Kidney (tissue), 14 donors: ENCODE measurements around the gene MTF2. TPM values are rescaled to one million over a fixed set of nuclear protein-coding genes. Genes with fewer than 3 reads are reported as not detected.

Experiments used
- DNase-seq, 5 donors: peaks; one replicate each; pipeline ENCODE4 v3.0.0-alpha.2; 2013 to 2020
- FAIRE-seq: peaks from 2 replicates; lab custom pipeline; 2012; peaks lifted over from hg19 to GRCh38; lab: Jason Lieb, UNC
- H3K27ac ChIP-seq, 2 donors: one replicate each; pipeline ENCODE4 v1.7.0; 2013; ENCODE audit warnings: low read depth in 2 of 2, low read length in 2 of 2, inconsistent platforms in 1 of 2
- H3K27me3 ChIP-seq: one replicate; pipeline ENCODE4 v1.7.1; 2013; ENCODE audit warnings: low read length, inconsistent platforms; ENCODE audit not compliant: control insufficient read depth, insufficient read depth
- H3K36me3 ChIP-seq, 3 donors: one replicate each; pipeline versions ENCODE4 v1.7.0 to v1.7.1; 2013; ENCODE audit warnings: low read length in 3 of 3, control low read depth in 1 of 3, inconsistent platforms in 1 of 3; ENCODE audit not compliant: insufficient read depth in 3 of 3, control insufficient read depth in 2 of 3
- H3K4me1 ChIP-seq, 3 donors: one replicate each; pipeline versions ENCODE4 v1.7.0 to v1.7.1; 2013; ENCODE audit warnings: low read length in 3 of 3, inconsistent platforms in 1 of 3, low read depth in 1 of 3; ENCODE audit not compliant: control insufficient read depth in 2 of 3, insufficient read depth in 2 of 3
- H3K4me3 ChIP-seq, 3 donors: one replicate each; pipeline versions ENCODE4 v1.7.0 to v1.8.1; 2013; ENCODE audit warnings: low read length in 3 of 3, control low read depth in 1 of 3, inconsistent platforms in 1 of 3
- H3K9ac ChIP-seq, 3 donors: one replicate each; pipeline versions ENCODE4 v1.7.0 to v1.7.1; 2013; ENCODE audit warnings: low read length in 3 of 3, control low read depth in 1 of 3, inconsistent platforms in 1 of 3
- H3K9me3 ChIP-seq, 3 donors: one replicate each; pipeline versions ENCODE4 v1.7.0 to v1.7.1; 2013; ENCODE audit warnings: low read length in 3 of 3, control low read depth in 1 of 3, inconsistent platforms in 1 of 3; ENCODE audit not compliant: control insufficient read depth in 2 of 3, insufficient read depth in 1 of 3
- CTCF ChIP-seq: IDR thresholded peaks from 3 replicates; pipeline ENCODE4 v1.5.1; 2012; ENCODE audit warnings: mild to moderate bottlenecking, moderate library complexity, borderline replicate concordance; ENCODE audit not compliant: insufficient read depth; ENCODE audit errors: extremely low read depth
- intact Hi-C: fragments of 100-400 bp; cut with DNase I; formaldehyde crosslinking; loops from one replicate; pipeline ENCODE4 v1.11.1; 2022
- polyA plus RNA-seq: library from polyadenylated mRNA; stranded (reverse); fragments of 350-450 nt; fragmentation: Illumina TruSeq; extraction: RNeasy Lipid Tissue Mini Kit (QIAGEN cat#74804); gene quantifications from one replicate; pipeline ENCODE4 v1.2.3, GENCODE V29; 2014; ENCODE audit warnings: low read depth, low replicate concordance; ENCODE audit not compliant: insufficient read depth
- total RNA-seq: library from RNA; stranded (reverse); fragmentation: NEBNext Ultra II Directional; extraction: Animal tissue kit (Norgen Biotek cat#: 25700); gene quantifications from one replicate; pipeline ENCODE4 v1.2.1, GENCODE V29; 2021
- donor health status: control.
- donor health status: control.
- donor health status: control.
- donor health status: control.
- donor health status: control.
- donor health status: DM: yes; HTN: yes; CAD: no.
- donor health status: Normal renal cell carcinoma (clear cell type).

MTF2 gene
- total and polyA plus RNA-seq, 2 donors from 2014 or later: 8.8 to 30.5 TPM

- peaks cover 3 to 4% (median 3%) of the 10 kb centered on the region in 3 donors for H3K36me3 ChIP-seq
- FAIRE-seq: no peak
Observed at GRCh38 chr1:93129507-93130099, 50.5 kb downstream of the MTF2 start.

GRCh38 chr1:93132638-93133037 is 53.6 kb downstream of the MTF2 start:
- Histone ChIP-seq H3K4me1 (no peaks in the 10 kb centered on the region), H3K4me3 (no peak overlapping the region), H3K9me3 (no peaks in the 10 kb centered on the region), H3K27ac (no peak overlapping the region), H3K27me3 (no peaks in the 10 kb centered on the region), H3K36me3 (peaks cover 8 to 19% (median 15%) of the 10 kb centered on the region in 3 donors), H3K9ac (no peak overlapping the region)
- no peak for TF ChIP-seq CTCF
- intact Hi-C loops: no loop called here
- DNase-seq (no peak), FAIRE-seq (no peak)

More at GRCh38 chr1:93129507-93130099, 50.5 kb downstream of the MTF2 start:
- Histone ChIP-seq H3K9ac (no peak overlapping the region), H3K4me1 (no peaks in the 10 kb centered on the region), H3K27ac (no peak overlapping the region), H3K9me3 (no peaks in the 10 kb centered on the region), H3K27me3 (no peaks in the 10 kb centered on the region), H3K4me3 (no peak overlapping the region)
- intact Hi-C loops: no loop called here
- DNase-seq: no peak
- TF ChIP-seq CTCF: no peak

GRCh38 chr1:93136445-93136844 is 57.4 kb downstream of the MTF2 start:
- TF ChIP-seq CTCF: no peak
- intact Hi-C loops: no loop called here
- peaks cover 4 to 23% (median 16%) of the 10 kb centered on the region in 3 donors for H3K36me3 ChIP-seq
- H3K27ac ChIP-seq: no peak overlapping the region
- H3K9me3 ChIP-seq: no peaks in the 10 kb centered on the region
- no peak overlapping the region for H3K9ac ChIP-seq
- FAIRE-seq: no peak
- no peak overlapping the region for H3K4me3 ChIP-seq
- no peak for DNase-seq
- no peaks in the 10 kb centered on the region for H3K4me1 ChIP-seq
- H3K27me3 ChIP-seq: no peaks in the 10 kb centered on the region
